SK-N-MC (cell line): ENCODE results near the gene ADAMTS12.

Source experiments
- DNase-seq: peaks from one replicate; pipeline ENCODE4 v3.0.0-alpha.2; 2011; ENCODE audit warnings: low read depth, low spot score
- H3K27ac ChIP-seq: fragments of 200-600 bp; sonication (generic); 2 replicates; pipeline ENCODE4 v1.5.1; 2016; ENCODE audit warnings: mixed run types
- H3K36me3 ChIP-seq: fragments of 200-600 bp; sonication (generic); 2 replicates; pipeline ENCODE4 v1.6.1; 2017; ENCODE audit warnings: antibody characterized with exemption, low read length, mixed read lengths; ENCODE audit not compliant: insufficient read depth
- H3K4me3 ChIP-seq: fragments of 200-600 bp; sonication (generic); 2 replicates; pipeline ENCODE4 v1.5.1; 2016
- H3K9ac ChIP-seq: fragments of 200-600 bp; sonication (generic); 2 replicates; pipeline ENCODE4 v1.8.0; 2017; ENCODE audit warnings: mixed run types, mixed read lengths; ENCODE audit not compliant: insufficient read length
- H3K9me3 ChIP-seq: fragments of 200-600 bp; sonication (generic); 2 replicates; pipeline ENCODE4 v1.6.1; 2017; ENCODE audit warnings: low read depth, mild to moderate bottlenecking, antibody characterized with exemption, low read length, moderate library complexity, mixed read lengths
- EZH2 ChIP-seq: fragments of 200-600 bp; sonication (generic); IDR thresholded peaks from one replicate; pipeline ENCODE4 v1.6.1; 2017; ENCODE audit warnings: antibody characterized with exemption
- FOXP2 ChIP-seq: optimal IDR thresholded peaks from 2 replicates; pipeline ENCODE3; 2011; ENCODE audit warnings: mild to moderate bottlenecking, moderate library complexity; ENCODE audit not compliant: insufficient read depth; ENCODE audit errors: extremely low read length, control extremely low read depth
- POLR2AphosphoS5 ChIP-seq: IDR thresholded peaks from 2 replicates; pipeline ENCODE4 v1.6.1; 2012; ENCODE audit warnings: mild to moderate bottlenecking, low read depth, low read length, borderline replicate concordance

Gene ADAMTS12

GRCh38 chr5:33604503-33604902, 287.3 kb downstream of the ADAMTS12 start:
- Histone ChIP-seq H3K4me3 (no peak overlapping the region), H3K27ac (no peak overlapping the region), H3K9ac (no peak overlapping the region), H3K36me3 (no peaks in the 10 kb centered on the region), H3K9me3 (no peaks in the 10 kb centered on the region)
- no peak for DNase-seq
- no peak for TF ChIP-seq FOXP2
- TF ChIP-seq POLR2AphosphoS5: no peak
- TF ChIP-seq EZH2: no peak

DNA sequence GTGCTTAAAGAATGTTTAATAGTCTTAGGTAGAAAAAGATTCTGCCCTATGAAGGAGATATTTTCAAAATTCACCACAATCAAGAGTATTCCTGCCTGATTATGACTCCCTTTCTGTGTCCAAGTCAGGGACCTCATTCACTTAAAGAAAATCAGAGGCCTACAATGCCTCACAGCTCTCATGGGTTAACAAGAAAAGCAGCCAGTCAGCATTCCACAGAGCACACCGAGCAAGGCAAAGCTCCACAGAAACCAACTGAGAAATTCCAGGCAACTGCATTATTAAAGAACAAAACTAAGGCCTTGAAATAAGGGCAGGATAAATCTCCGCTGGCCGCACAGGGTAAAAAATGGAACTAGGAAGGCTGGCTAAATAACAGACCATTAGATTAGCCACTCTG, 289.9 kb downstream of the ADAMTS12 start:
- H3K9me3 ChIP-seq: no peaks in the 10 kb centered on the region
- H3K4me3 ChIP-seq: no peak overlapping the region
- TF ChIP-seq POLR2AphosphoS5 (no peak), FOXP2 (no peak), EZH2 (no peak)
- H3K27ac ChIP-seq: no peak overlapping the region
- no peak overlapping the region for H3K9ac ChIP-seq
- no peak for DNase-seq
- no peaks in the 10 kb centered on the region for H3K36me3 ChIP-seq

DNA sequence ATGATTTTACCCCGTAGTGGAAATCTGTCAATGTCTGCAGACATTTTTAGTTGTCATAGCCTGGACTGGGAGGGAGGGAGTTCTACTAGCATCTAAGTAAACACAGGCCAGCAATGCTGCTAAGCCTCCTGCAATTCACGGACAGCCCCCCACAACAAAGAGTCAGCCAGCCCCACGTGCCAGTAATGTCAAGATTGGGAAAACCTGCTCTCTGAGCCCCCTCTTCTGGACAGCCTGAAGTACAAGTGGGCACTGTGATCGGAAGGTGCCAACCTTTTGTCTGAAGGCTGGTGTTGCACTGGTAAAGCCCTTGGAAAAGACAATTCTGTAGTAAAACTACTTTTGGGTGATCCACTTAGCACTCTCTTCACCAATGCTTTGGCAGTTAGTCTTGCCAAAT, 296.5 kb downstream of the ADAMTS12 start:
- Histone ChIP-seq H3K36me3 (no peaks in the 10 kb centered on the region), H3K4me3 (no peak overlapping the region), H3K9ac (no peak overlapping the region), H3K9me3 (no peaks in the 10 kb centered on the region), H3K27ac (no peak overlapping the region)
- TF ChIP-seq FOXP2 (no peak), POLR2AphosphoS5 (no peak), EZH2 (no peak)
- no peak for DNase-seq

DNA sequence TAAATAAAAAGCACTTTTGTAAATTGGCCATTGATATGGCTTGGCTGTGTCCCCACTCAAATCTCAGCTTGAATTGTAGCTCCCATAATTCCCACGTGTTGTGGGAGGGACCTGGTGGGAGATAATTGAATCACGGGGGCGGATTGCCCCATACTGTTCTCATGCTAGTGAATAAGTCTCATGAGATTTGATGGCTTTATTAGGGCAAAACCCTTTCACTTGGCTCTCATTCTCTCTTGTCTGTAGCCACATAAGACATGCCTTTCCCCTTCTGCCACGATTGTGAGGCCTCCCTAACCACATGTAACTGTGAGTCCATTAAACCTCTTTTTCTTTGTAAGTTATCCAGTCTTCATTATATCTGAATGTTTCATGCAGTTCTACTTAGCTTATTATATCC, 297.8 kb downstream of the ADAMTS12 start:
- DNase-seq: no peak
- TF ChIP-seq FOXP2: no peak
- TF ChIP-seq EZH2: no peak
- TF ChIP-seq POLR2AphosphoS5: no peak
- Histone ChIP-seq H3K4me3 (no peak overlapping the region), H3K9me3 (no peaks in the 10 kb centered on the region), H3K27ac (no peak overlapping the region), H3K36me3 (no peaks in the 10 kb centered on the region), H3K9ac (no peak overlapping the region)

DNA sequence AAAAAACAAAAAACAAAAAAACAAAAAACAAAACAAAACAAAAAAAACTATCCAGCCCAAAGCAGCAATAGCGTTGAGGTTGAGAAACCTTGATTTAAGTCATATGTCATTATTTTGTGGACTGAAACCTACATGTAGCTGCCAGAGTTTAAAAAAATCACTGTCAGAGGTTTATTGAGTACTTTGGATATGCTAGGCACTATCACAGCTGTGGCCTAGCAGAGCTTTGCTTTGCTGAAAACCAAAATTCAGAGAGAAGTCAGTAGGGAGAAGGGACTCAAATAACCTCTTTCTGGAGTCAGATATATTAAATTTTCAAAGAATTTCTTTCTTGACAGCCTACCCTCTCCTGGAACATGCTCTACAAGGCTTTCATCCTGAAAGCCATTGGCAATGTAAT, 299.5 kb downstream of the ADAMTS12 start:
- H3K4me3 ChIP-seq: no peak overlapping the region
- no peaks in the 10 kb centered on the region for H3K9me3 ChIP-seq
- TF ChIP-seq FOXP2 (no peak), EZH2 (no peak)
- no peak overlapping the region for H3K9ac ChIP-seq
- no peaks in the 10 kb centered on the region for H3K36me3 ChIP-seq
- H3K27ac ChIP-seq: no peak overlapping the region
- DNase-seq: no peak

DNA sequence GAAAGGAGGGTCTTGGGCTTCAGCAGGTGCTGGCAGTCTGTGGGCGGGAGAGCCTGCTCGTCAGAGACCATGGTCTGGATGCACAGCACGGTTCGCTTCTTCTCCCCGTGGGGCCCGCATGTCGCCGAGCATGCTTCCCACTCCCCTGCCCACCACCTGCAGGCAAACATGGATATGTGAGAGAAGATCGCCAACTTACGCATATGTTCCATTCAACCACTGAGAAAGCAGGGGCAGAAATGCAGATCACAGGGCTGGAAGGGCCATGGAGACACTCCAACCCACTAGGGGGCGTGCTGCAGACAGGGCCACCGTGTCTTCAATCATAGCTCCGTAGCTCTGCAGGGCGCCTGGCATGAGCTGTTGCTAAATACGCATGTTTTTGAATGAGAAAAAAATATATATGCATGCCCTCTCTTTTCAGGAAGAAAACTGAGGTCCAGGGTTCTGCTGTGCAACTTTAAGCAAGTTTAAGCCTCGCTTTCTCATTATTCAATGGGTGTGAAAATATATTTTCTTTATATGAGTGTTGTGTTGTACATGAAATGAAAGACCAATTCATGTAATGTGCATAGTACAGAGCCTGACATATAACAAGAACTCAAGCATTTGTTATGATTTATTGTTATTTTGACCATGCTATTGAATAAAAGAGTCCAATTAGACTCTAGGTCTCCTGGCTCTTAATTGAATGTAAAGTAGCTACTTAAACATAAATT, 303.0 kb downstream of the ADAMTS12 start:
- TF ChIP-seq FOXP2: no peak
- no peak for TF ChIP-seq POLR2AphosphoS5
- TF ChIP-seq EZH2: no peak
- H3K4me3 ChIP-seq: no peak overlapping the region

GRCh38 chr5:33583332-33583731, 308.5 kb downstream of the ADAMTS12 start:
- no peak overlapping the region for H3K4me3 ChIP-seq
- H3K9ac ChIP-seq: no peak overlapping the region
- TF ChIP-seq EZH2 (no peak), POLR2AphosphoS5 (no peak), FOXP2 (no peak)
- no peak overlapping the region for H3K27ac ChIP-seq
- no peaks in the 10 kb centered on the region for H3K36me3 ChIP-seq
- no peak for DNase-seq
- H3K9me3 ChIP-seq: no peaks in the 10 kb centered on the region

More for the DNA sequence above, 303.0 kb downstream of the ADAMTS12 start:
- no peak for DNase-seq
- Histone ChIP-seq H3K27ac (no peak overlapping the region), H3K9ac (no peak overlapping the region), H3K36me3 (no peaks in the 10 kb centered on the region), H3K9me3 (no peaks in the 10 kb centered on the region)

DNA sequence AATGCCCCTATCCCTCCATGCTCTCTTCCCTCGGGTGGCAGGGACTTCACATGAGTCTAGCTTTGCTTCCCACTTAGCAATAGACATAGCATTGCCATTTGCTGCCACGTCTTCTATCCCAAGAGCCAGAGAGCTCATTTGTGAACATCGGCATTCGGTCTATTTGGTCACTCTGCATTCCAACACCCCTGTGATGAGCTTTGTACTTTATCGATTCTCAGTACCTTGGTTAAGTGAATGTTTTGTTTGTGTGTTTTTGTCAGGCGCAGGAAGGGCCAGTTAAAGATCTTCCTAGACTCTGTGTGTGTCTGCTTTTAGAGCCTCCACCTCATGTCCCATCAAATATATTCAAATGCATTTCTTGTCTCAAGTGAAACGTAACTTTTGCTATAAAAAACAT, 309.4 kb downstream of the ADAMTS12 start:
- TF ChIP-seq EZH2 (no peak), POLR2AphosphoS5 (no peak), FOXP2 (no peak)
- no peaks in the 10 kb centered on the region for H3K9me3 ChIP-seq
- no peak overlapping the region for H3K27ac ChIP-seq
- H3K36me3 ChIP-seq: no peaks in the 10 kb centered on the region
- no peak overlapping the region for H3K4me3 ChIP-seq
- no peak for DNase-seq
- no peak overlapping the region for H3K9ac ChIP-seq

DNA sequence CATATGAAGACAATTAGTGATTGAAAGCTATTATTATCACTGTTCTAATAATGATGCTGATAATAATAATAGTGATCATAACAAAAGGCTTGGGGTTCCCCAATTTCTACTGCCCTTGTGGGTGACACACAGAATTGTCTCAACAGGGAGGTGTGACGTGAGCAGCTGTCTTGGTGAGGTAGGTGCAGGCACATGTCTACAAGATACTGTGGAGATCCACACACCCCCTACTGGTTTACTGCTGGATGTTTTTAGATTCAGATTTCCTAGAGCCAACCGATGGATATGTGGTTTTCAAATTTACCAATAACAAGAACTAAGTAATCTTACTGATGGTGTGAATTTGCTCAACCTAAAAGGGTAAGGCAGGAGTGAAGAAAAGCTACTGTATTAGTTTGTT, 312.0 kb downstream of the ADAMTS12 start:
- Histone ChIP-seq H3K27ac (no peak overlapping the region), H3K36me3 (no peaks in the 10 kb centered on the region), H3K9ac (no peak overlapping the region), H3K9me3 (no peaks in the 10 kb centered on the region), H3K4me3 (no peak overlapping the region)
- no peak for DNase-seq
- TF ChIP-seq POLR2AphosphoS5: no peak
- no peak for TF ChIP-seq EZH2
- TF ChIP-seq FOXP2: no peak
